Fibroblast of mammary gland (primary cell): Measurements from ENCODE around the gene CDKN1B.
A peak's percentile ranks its signal among the peaks of the same experiment; 100 is the strongest.

Source experiments
- DNase-seq: peaks from one replicate; pipeline ENCODE4 v3.0.0-alpha.2; 2010; ENCODE audit warnings: low read depth
- H3K4me3 ChIP-seq: 2 replicates; pipeline ENCODE4 v1.5.1; 2011; ENCODE audit warnings: low read depth, mild to moderate bottlenecking, low read length, moderate library complexity; ENCODE audit not compliant: control insufficient read depth
- CTCF ChIP-seq: conservative IDR thresholded peaks from 2 replicates; pipeline ENCODE4 v1.5.1; 2011; ENCODE audit warnings: low read depth, low read length, inconsistent platforms; ENCODE audit not compliant: control insufficient read depth, insufficient read depth

CDKN1B gene

GRCh38 chr12:12699345-12699744, 17.8 kb upstream of the CDKN1B start:
- TF ChIP-seq CTCF, result no peak

GRCh38 chr12:12700254-12700653, 16.9 kb upstream of the CDKN1B start:
- no peak overlapping the region for H3K4me3 ChIP-seq
- no peak for DNase-seq
- TF ChIP-seq CTCF, result no peak

More at GRCh38 chr12:12699345-12699744, 17.8 kb upstream of the CDKN1B start:
- no peak overlapping the region for H3K4me3 ChIP-seq
- no peak for DNase-seq

- no peak for TF ChIP-seq CTCF
- H3K4me3 ChIP-seq, result no peak overlapping the region
- no peak for DNase-seq
These were observed 15.7 kb upstream of the CDKN1B start for GRCh38 chr12:12701457-12701856.

- H3K4me3 ChIP-seq, result no peak overlapping the region
- TF ChIP-seq CTCF, result peak; percentile 100
- DNase-seq, result peak; percentile 95
These were observed 12.5 kb upstream of the CDKN1B start for GRCh38 chr12:12704593-12705230.

GRCh38 chr12:12705838-12706520, 11.2 kb upstream of the CDKN1B start:
- DNase-seq, result no peak
- no peak for TF ChIP-seq CTCF
- no peak overlapping the region for H3K4me3 ChIP-seq

GRCh38 chr12:12713932-12714275, 3.3 kb upstream of the CDKN1B start:
- no peak for TF ChIP-seq CTCF
- DNase-seq, result no peak
- H3K4me3 ChIP-seq, result no peak overlapping the region
